ENCODE results near the gene FAM163B. TPM values are rescaled to one million over a fixed set of nuclear protein-coding genes. Genes with fewer than 3 reads are reported as not detected.
A peak's percentile ranks its signal among the peaks of the same experiment; 100 is the strongest.
"Not testable (repeated sequence)": the region's sequence is repeated elsewhere in the genome, so short reads cannot be mapped to it uniquely, and the experiment has no call there.

Gene FAM163B
- total and polyA plus RNA-seq, 2 donors from 2014 or later: 0.54 TPM; not detected in 1

GRCh38 chr9:133628766-133629165, 19.6 kb upstream of the FAM163B start:
- H3K9ac ChIP-seq (ENCODE audit: low read length in 3 of 3): no peak overlapping the region
- intact Hi-C loops (cut with DNase I): no loop called here
- no peaks in the 10 kb centered on the region for H3K36me3 ChIP-seq (ENCODE audit: control insufficient read depth in 2 of 3, insufficient read depth in 3 of 3, low read length in 3 of 3)
- DNase-seq (no peak), FAIRE-seq (no peak)
- no peaks in the 10 kb centered on the region for H3K4me1 ChIP-seq (ENCODE audit: control insufficient read depth in 2 of 3, insufficient read depth in 2 of 3, low read depth in 1 of 3, low read length in 3 of 3)
- H3K9me3 ChIP-seq (ENCODE audit: control insufficient read depth in 2 of 3, insufficient read depth in 1 of 3, low read length in 3 of 3): no peaks in the 10 kb centered on the region
- no peak overlapping the region for H3K4me3 ChIP-seq (ENCODE audit: low read length in 3 of 3)
- TF ChIP-seq CTCF (IDR thresholded peaks at IDR 0.05; ENCODE audit: borderline replicate concordance, extremely low read depth, insufficient read depth): no peak
- no peaks in the 10 kb centered on the region for H3K27me3 ChIP-seq (ENCODE audit: control insufficient read depth, insufficient read depth, low read length)
- no peak overlapping the region for H3K27ac ChIP-seq (ENCODE audit: low read depth in 2 of 2, low read length in 2 of 2)

- Histone ChIP-seq H3K36me3 (ENCODE audit: control insufficient read depth in 2 of 3, insufficient read depth in 3 of 3, low read length in 3 of 3) (no peaks in the 10 kb centered on the region), H3K9ac (ENCODE audit: low read length in 3 of 3) (no peak overlapping the region), H3K4me3 (ENCODE audit: low read length in 3 of 3) (no peak overlapping the region), H3K27ac (ENCODE audit: low read depth in 2 of 2, low read length in 2 of 2) (no peak overlapping the region), H3K27me3 (ENCODE audit: control insufficient read depth, insufficient read depth, low read length) (no peaks in the 10 kb centered on the region), H3K4me1 (ENCODE audit: control insufficient read depth in 2 of 3, insufficient read depth in 2 of 3, low read depth in 1 of 3, low read length in 3 of 3) (no peaks in the 10 kb centered on the region), H3K9me3 (ENCODE audit: control insufficient read depth in 2 of 3, insufficient read depth in 1 of 3, low read length in 3 of 3) (no peaks in the 10 kb centered on the region)
- DNase-seq (no peak), FAIRE-seq (no peak)
- intact Hi-C loops (cut with DNase I): no loop called here
- no peak for TF ChIP-seq CTCF (IDR thresholded peaks at IDR 0.05; ENCODE audit: borderline replicate concordance, extremely low read depth, insufficient read depth)
These were observed 18.2 kb upstream of the FAM163B start for GRCh38 chr9:133627341-133627740.

GRCh38 chr9:133626008-133626407, 16.8 kb upstream of the FAM163B start:
- H3K27me3 ChIP-seq (ENCODE audit: control insufficient read depth, insufficient read depth, low read length); H3K36me3 ChIP-seq (ENCODE audit: control insufficient read depth in 2 of 3, insufficient read depth in 3 of 3, low read length in 3 of 3); H3K27ac ChIP-seq (ENCODE audit: low read depth in 2 of 2, low read length in 2 of 2); H3K4me1 ChIP-seq (ENCODE audit: control insufficient read depth in 2 of 3, insufficient read depth in 2 of 3, low read depth in 1 of 3, low read length in 3 of 3); DNase-seq; H3K4me3 ChIP-seq (ENCODE audit: low read length in 3 of 3); H3K9me3 ChIP-seq (ENCODE audit: control insufficient read depth in 2 of 3, insufficient read depth in 1 of 3, low read length in 3 of 3); H3K9ac ChIP-seq (ENCODE audit: low read length in 3 of 3); intact Hi-C loops (cut with DNase I); FAIRE-seq: not testable (repeated sequence)

GRCh38 chr9:133622555-133622954, 13.4 kb upstream of the FAM163B start:
- Histone ChIP-seq H3K27me3 (ENCODE audit: control insufficient read depth, insufficient read depth, low read length) (no peaks in the 10 kb centered on the region), H3K9me3 (ENCODE audit: control insufficient read depth in 2 of 3, insufficient read depth in 1 of 3, low read length in 3 of 3) (no peaks in the 10 kb centered on the region), H3K4me3 (ENCODE audit: low read length in 3 of 3) (no peak overlapping the region), H3K36me3 (ENCODE audit: control insufficient read depth in 2 of 3, insufficient read depth in 3 of 3, low read length in 3 of 3) (no peaks in the 10 kb centered on the region), H3K9ac (ENCODE audit: low read length in 3 of 3) (no peak overlapping the region), H3K27ac (ENCODE audit: low read depth in 2 of 2, low read length in 2 of 2) (no peak overlapping the region), H3K4me1 (ENCODE audit: control insufficient read depth in 2 of 3, insufficient read depth in 2 of 3, low read depth in 1 of 3, low read length in 3 of 3) (no peaks in the 10 kb centered on the region)
- no peak for TF ChIP-seq CTCF (IDR thresholded peaks at IDR 0.05; ENCODE audit: borderline replicate concordance, extremely low read depth, insufficient read depth)
- FAIRE-seq: no peak
- intact Hi-C loops (cut with DNase I): no loop called here
- DNase-seq: peak in 1 of 5 donors; percentile 4

Measured in kidney (tissue), 14 donors.